CD4-positive, alpha-beta T cell treated with Interleukin-17A for 4 hours (primary cell): ENCODE data around the gene LRRC9.
"Not testable (repeated sequence)": the region's sequence is repeated elsewhere in the genome, so short reads cannot be mapped to it uniquely, and the experiment has no call there.

Experiments used
- DNase-seq: peaks from one replicate; pipeline ENCODE4 v3.0.0-alpha.2; 2020; ENCODE audit warnings: mixed read lengths

The LRRC9 gene

GRCh38 chr14:59919570-59920377 is at the start of gene LRRC9:
LRRC9 (plus strand) TSS chr14:59920144.
- DNase-seq: peak; percentile 46

GRCh38 chr14:59870277-59871165 is 49.4 kb upstream of the LRRC9 start, which contains the start of gene RTN1:
RTN1 (minus strand) TSS chr14:59870776; CDS start chr14:59870630, 146 bp downstream.
- DNase-seq: peak; percentile 9

DNA sequence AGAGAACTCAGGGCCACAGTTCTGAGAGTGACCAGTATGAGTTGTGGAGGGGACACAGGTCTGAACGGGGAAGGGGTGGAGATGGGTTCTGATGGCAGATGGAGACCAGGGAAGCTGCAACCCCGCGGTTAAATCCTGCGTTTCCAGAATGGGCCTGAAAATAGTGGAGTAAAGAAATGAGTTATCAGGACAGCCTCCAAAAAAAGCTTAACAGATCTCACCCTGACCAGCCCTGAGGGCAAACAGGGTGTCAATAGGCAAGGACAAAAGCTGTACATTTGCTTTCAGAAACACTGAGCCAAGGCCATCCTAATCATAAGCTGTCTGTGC is 48.8 kb upstream of the LRRC9 start:
- no peak for DNase-seq

GRCh38 chr14:59882957-59883356 is 37.0 kb upstream of the LRRC9 start:
- no peak for DNase-seq

GRCh38 chr14:59890676-59891075 is 29.3 kb upstream of the LRRC9 start:
- no peak for DNase-seq

- DNase-seq: no peak
Observed at GRCh38 chr14:59895721-59896120, 24.2 kb upstream of the LRRC9 start.

- DNase-seq: no peak
Observed at GRCh38 chr14:59897757-59898383, 22.1 kb upstream of the LRRC9 start.

DNA sequence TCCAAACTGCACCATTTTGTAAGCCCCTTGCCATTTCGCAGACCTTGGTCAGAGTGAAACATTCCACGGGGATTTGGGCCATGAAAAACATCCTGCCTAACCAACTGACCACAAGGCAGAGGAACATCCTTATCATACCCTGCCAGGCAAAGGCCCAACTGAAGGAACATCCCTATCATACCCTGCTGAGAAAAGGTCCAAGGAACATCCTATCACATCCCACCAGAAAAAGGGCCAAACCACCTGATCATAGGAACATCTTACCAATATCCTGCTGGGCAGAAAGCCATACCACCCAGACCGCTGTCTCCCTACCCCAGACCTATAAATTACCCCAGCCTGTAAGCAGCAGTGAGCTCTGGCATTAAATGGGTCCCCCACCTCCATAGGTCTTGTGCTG is 19.4 kb upstream of the LRRC9 start:
- no peak for DNase-seq

DNA sequence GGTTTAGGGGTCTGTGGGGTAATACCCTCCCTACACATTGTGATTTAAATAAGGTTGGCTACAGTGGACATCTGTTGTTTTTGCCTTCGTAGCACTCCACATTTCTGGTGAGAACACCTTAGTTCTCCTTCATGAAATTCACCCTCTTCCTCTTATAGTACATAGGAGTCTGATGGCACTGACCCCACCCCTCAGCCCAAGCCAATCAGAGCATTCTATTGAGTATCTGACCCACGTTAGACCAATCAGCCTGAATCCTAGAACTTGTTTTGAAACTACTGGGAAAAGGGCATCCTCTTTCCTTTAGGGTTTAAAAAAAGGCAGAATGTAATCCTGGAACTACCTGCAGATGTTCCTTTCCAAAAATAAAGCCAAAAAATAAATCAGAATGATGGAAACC is 15.8 kb upstream of the LRRC9 start:
- no peak for DNase-seq

DNA sequence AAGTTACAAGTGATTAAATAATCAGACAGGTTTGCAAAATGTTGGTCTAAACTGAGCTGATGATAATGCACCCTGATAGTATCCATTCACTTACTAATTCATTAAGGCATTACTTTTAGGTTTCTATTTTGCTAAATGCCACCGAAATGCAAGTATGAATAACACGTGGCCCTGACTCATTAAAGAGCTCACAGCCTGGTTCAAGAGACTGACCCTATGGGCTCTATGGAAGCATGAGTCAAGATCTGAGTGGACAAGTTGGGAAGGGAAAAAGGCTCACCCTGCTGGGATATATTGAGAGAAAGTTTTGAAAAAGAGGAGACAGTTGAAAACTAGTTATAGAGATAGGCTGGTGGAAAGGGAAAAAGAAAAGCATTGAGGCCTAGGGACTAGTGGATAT is 14.8 kb upstream of the LRRC9 start:
- DNase-seq: no peak

DNA sequence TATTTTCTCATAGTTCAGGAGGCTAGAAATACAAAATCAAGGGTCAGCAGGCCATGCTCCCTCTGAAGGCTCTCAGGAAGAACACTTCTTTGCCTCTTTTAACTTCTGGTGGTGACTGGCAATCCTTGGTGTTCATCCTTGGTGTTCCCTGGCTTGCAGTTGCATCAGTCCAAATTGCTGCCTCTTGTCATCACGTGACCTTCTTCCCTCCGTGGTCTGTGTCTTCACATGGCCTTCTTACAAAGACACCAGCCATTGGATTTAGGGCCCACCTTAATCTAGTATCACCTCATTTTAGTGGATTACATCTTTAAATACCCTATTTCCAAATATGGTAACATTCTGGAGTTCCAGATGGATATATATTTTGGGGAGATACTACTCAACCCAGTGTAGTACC is 7.5 kb upstream of the LRRC9 start:
- no peak for DNase-seq

DNA sequence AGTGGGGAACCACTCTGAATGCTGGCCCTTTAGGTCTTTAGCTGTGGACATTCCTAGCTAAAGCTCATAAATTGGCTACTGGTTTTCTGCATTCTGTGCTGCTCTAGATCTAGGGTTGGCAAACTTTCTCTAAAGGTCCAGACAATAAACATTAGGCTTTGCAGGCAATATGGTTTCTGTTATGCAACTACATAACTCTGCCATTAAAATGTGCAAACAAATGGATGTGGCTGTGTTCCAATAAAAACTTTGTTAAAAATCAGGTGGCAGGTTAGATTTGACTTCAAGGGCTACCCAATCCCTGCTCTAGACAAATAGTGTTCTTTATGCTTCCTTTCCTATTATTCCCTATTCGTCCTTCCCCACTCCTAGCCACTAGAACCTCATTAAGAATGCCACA is 6.8 kb upstream of the LRRC9 start:
- no peak for DNase-seq

DNA sequence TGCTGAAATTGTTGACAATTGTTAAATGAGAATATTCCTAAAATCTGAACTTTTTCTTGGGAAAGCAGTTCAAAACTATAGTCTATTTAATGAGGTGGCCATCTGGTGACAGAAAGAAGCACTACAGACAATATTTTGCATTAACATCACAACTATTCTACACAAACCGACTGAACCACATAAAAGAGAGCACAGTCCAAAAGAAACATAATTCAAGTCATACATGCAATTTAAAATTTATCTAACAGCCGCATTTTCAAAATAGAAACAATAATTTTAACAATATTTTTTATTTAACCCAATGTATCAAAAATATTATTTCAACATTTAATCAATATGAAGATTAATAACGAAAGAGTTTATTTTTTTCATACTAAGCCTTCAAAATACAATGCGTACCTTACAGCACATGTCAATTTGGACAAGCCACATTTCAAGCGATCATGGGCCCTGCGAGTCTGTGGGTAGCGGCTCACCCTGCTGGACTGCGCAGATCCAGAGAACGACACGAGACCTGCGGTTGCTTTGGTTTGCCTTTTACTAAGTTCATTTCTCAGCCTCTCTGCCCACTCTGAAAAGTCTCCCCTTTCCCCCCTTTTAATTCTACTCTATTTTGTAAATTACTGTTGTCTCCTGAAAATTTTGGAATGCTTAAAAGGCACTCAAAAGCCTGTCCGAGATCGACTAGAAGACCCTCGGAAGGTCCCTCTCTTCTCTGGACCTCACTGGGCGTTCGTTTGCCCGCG is 947 bp upstream of the LRRC9 start:
- DNase-seq: no peak

DNA sequence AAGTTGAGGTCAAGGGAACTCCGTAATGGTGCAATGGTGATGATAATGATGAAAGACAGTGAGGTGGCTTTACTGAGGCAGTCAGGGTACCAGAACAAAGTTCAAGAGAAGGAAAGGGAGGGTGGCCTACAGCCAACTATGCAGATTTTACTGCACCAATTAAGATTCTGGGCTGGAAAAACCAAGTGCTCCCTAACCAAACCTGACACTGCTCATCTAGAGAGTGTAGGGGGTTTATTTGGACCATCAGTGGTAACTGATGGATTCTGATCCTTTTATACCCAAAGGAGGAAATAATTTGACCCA is 387 bp downstream of the LRRC9 start:
- no peak for DNase-seq

DNA sequence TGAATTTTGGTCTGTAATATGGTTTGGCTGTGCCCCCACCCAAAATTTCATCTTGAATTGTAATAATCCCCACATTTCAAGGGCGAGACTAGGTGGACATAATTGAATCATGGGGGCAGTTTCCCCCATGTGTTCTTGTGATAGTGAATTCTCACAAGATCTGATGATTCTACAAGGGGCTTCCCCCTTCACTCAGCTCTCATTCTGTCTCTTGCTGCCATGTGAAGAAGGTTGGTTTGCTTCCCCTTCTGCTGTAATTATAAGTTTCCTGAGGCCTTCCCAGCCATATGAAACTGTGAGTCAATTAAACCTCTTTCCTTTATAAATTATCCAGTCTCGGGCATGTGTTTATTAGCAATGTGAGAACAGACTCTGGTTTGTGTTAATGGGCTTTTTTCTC is 5.9 kb downstream of the LRRC9 start:
- no peak for DNase-seq

DNA sequence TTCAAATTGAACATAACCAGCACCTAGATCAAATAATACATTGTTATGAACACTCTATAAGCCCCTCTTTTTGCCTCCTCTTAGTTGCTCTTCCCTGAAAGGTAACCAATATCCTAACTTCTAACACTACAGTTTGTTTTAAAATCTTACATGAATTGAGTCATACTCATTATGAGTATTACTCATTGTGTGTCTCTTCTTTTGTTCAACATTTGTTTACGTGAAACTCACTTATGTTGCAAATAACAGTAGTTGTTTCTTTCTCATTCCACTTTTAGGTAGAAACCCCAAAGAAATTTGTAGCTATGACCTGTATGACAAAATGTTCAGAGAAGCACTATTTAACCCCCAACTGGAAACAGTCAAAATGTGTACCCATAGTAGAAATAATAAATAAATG is 6.6 kb downstream of the LRRC9 start:
- DNase-seq: no peak

- DNase-seq: no peak
Observed at GRCh38 chr14:59931237-59931636, 11.3 kb downstream of the LRRC9 start.

GRCh38 chr14:59936145-59936544 is 16.2 kb downstream of the LRRC9 start:
- DNase-seq: no peak

GRCh38 chr14:59939828-59940227 is 19.9 kb downstream of the LRRC9 start:
- no peak for DNase-seq

DNA sequence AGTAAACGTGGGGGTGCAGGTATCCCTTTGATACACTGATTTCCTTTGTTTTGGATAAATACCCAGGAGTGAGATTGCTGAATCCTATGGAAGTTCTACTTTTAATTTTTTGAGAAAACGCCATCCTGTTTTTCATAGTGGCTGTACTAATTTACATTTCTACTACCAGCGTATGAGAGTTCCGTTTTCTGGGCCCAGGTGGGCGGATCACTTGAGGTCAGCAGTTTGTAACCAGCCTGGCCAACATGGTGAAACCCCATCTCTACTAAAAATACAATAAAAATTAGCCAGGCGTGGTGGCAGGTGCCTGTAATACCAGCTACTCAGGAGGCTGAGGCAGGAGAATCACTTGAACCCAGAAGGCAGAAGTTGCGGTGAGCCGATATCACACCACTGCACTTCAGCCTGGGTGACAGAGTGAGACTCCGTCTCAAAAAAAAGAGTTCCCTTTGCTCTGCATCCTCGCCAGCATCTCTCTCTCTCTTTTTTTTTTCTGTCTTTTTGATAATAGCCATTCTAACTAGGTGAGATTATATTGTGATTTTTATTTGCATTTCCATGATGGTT is 22.4 kb downstream of the LRRC9 start:
- not testable (repeated sequence) for DNase-seq

DNA sequence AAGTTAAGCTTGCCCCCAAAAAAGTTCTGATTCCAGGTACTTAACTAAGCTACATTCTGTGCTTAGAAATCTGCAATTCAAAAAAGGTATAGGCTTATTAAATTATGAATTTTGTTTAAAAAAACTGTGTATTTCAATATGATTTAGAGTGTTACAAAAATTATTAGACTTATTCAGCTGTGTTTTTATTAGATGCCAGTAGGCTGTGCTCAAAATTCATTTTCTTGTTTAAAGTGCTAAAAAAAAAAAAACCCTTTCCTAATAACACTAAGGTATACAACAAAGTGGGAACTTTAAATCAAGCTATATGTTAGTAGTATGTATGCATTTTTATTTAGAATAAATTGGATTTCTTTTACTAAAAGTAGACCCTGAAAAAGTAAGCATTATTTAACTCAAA is 25.0 kb downstream of the LRRC9 start:
- DNase-seq: no peak

DNA sequence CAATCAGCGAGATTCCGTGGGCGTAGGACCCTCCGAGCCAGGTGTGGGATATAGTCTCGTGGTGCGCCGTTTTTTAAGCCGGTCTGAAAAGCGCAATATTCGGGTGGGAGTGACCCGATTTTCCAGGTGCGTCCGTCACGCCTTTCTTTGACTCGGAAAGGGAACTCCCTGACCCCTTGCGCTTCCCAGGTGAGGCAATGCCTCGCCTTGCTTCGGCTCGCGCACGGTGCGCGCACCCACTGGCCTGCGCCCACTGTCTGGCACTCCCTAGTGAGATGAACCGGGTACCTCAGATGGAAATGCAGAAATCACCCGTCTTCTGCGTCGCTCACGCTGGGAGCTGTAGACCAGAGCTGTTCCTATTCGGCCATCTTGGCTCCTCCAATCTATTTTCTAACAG is 32.2 kb downstream of the LRRC9 start:
- DNase-seq: not testable (repeated sequence)

GRCh38 chr14:59957890-59958289 is 37.9 kb downstream of the LRRC9 start:
- not testable (repeated sequence) for DNase-seq
